NCI-H128 (cell line): ENCODE measurements around the gene NEUROD1.

Experiments used
- DNase-seq: peaks from one replicate; lab custom pipeline; 2025; ENCODE audit not compliant: unreplicated experiment; lab: John Stamatoyannopoulos, UW

The NEUROD1 gene

GRCh38 chr2:181643151-181643550, 37.2 kb downstream of the NEUROD1 start:
- DNase-seq = no peak

- no peak for DNase-seq
These were observed 38.2 kb downstream of the NEUROD1 start for GRCh38 chr2:181642086-181642485.

GRCh38 chr2:181639686-181640085, 40.6 kb downstream of the NEUROD1 start:
- DNase-seq = no peak

GRCh38 chr2:181632733-181633401, 47.5 kb downstream of the NEUROD1 start:
- no peak for DNase-seq

DNA sequence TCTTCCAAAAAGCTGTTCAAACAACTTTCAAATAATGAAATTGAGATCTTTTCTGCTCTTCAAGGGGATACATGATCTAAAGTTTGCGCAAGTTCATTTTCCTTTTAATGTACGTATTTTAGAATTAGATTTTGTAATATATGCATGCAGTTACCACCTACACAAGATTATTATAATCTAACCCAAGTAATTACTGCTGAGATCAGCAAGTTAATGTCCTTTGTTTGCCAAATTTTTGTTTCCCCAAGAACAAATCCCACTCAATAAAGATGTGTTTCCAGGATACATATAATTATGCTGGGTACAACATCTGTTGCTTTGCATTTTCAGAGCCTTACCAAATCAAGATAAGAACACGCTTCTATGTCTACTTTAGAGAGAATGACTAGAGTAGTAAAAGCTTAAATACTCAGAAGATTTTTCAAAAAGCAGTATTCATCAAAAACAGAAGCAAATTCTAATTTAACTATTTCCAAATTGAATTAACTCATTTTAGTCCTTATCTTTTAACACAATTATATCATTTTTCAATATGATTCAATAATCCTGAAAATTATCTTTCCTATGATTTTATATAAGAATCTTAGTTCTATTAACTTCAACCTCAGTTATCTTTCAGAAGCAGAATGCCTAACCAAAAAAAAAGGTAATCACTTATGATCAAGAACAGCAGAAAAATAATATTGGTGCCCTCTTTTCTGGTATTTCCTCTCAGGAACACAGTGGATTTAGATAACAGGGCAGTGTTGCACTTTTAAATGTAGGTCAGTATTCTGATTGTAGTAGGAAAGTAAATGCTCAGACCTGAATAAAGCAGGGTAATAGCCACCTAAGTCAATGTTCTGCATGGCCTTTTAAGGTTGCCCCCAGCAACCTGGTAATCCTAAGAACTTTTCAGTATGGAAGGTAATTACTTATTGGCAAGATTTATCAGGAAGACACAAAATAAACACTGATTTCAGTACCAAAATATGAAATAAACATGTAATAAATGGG, 51.4 kb downstream of the NEUROD1 start:
- DNase-seq = no peak

GRCh38 chr2:181627545-181627944, 52.8 kb downstream of the NEUROD1 start:
- DNase-seq = no peak

DNA sequence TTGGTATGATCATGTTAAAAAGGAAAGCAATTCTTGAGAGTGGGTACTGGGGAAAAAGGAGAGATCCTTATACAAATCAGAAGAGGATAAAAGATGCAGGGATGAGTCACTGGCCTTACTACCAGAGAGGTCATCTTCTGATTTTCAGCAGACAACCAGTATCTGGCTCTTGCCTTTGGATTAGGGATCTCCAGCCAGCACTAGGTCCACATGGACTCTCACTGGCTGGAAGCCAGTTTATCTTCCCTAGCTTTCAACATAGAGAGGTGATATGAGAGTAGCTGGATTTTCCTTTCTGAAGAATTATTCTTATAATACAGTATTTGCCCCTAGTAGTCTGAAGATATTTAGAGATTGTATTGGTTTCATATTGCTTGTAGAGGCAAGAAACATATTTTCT, 53.6 kb downstream of the NEUROD1 start:
- DNase-seq = no peak
